ENCODE measurements around the gene ODR4.
"Not testable (repeated sequence)": the region's sequence is repeated elsewhere in the genome, so short reads cannot be mapped to it uniquely, and the experiment has no call there.

The ODR4 gene

DNA sequence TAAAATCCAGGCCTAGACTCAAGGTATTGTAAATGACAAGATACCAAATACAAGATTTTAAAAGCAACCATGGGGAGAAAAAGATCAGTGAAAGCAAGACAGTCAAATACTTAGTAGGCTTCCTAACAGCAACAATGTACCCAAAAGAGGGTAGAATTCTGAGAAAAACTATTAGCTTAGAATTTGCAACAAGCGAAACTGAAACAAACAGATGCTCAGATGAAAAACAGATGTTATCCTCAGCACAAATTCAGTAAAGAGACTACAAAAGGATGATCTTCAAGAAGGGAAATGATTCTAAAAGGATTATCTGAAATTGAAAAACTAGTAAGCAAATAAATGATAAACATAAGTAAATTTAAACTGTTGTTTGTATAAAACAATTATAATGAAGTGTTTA, 45.3 kb downstream of the ODR4 start:
- in situ Hi-C loops (cut with MboI; ENCODE audit: low sequenced_read_pairs): no loop called here

DNA sequence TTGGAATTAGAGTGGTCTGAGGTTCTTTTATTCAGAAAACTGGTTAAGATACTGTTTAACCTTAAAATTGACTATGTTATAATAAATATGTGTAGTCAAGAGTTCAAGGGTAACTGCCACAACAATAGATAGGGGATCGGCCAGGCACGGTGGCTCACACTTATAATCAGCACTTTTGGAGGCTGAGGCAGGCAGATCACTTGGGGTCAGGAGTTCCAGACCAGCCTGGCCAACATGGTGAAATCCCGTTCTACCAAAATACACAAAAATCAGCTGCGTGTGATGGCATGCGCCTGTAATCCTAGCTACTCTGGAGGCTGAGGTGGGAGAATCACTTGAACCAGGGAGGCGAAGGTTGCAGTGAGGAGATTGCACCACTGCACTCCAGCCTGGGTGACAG, 45.8 kb downstream of the ODR4 start:
- in situ Hi-C loops (cut with MboI; ENCODE audit: low sequenced_read_pairs): no loop called here

- in situ Hi-C loops (cut with MboI; ENCODE audit: low sequenced_read_pairs): no loop called here
Measured at GRCh38 chr1:186424539-186424938, 48.9 kb downstream of the ODR4 start.

- in situ Hi-C loops (cut with MboI; ENCODE audit: low sequenced_read_pairs): no loop called here
Measured at GRCh38 chr1:186426118-186426517, 50.5 kb downstream of the ODR4 start.

- in situ Hi-C loops (cut with MboI; ENCODE audit: low sequenced_read_pairs): no loop called here
Measured at GRCh38 chr1:186429017-186429416, 53.4 kb downstream of the ODR4 start.

DNA sequence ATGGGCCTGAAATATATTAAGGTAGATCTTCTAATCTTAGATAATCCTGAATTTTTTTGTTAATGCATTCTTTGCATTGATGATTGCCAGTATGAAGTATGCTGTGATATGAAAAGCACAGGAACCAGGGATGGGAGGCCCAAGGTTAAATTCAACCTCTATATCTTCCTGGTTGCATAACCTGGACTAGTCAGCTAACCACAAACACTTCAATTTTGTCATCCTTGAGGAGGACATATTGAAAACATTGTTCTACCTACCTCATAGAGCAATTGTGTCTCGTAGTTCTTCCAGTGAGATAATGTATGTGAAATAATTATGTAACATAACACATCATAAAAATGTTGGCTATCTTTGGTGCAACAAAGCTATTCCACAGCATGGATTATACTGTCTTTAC, 59.7 kb downstream of the ODR4 start:
- in situ Hi-C loops (cut with MboI; ENCODE audit: low sequenced_read_pairs): no loop called here

DNA sequence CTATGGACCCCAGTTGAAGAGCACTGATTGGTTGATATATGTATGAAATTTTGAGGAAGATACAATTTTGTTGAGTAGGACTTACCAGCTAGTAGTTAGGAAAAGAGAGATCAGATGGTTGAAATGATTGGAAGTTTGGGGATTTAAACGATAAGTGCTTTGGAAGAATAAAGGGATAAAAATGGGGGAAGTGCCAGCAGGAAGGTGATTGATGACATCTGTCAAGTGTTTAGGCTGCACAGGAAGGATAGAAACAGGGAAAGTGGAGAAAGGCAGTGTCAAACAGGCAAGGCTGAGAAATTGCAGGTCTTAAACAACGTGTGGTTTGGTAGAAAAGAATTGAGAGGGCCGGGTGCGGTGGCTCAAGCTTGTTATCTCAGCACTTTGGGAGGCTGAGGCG, 62.9 kb downstream of the ODR4 start:
- in situ Hi-C loops (cut with MboI; ENCODE audit: low sequenced_read_pairs): no loop called here

- in situ Hi-C loops (cut with MboI; ENCODE audit: low sequenced_read_pairs): no loop called here
Measured at GRCh38 chr1:186440584-186440983, 64.9 kb downstream of the ODR4 start.

- in situ Hi-C loops (cut with MboI; ENCODE audit: low sequenced_read_pairs): no loop called here
Measured at GRCh38 chr1:186442651-186443375, 67.2 kb downstream of the ODR4 start.

DNA sequence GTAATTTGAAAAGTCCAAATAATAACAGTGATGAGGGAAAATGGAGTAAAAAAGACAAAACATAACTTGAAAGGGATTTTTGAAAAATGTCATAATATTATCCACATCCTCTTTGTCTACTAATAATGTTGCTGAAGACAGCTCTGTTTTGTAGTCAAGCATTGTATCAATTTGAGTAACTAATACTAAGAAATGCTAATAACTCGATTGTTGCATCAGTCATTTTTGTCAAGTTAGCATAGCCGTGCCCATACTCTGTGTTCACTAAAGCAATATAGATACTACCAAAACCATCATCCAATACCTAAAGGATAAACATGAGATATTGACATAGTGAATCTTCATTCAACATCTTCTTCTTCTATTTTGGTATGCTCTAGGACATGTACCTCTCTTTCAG, 68.0 kb downstream of the ODR4 start:
- in situ Hi-C loops (cut with MboI; ENCODE audit: low sequenced_read_pairs): no loop called here

- in situ Hi-C loops (cut with MboI; ENCODE audit: low sequenced_read_pairs): no loop called here
Measured at GRCh38 chr1:186446152-186446551, 70.5 kb downstream of the ODR4 start.

- in situ Hi-C loops (cut with MboI; ENCODE audit: low sequenced_read_pairs): no loop called here
Measured at GRCh38 chr1:186454981-186455380, 79.3 kb downstream of the ODR4 start.

DNA sequence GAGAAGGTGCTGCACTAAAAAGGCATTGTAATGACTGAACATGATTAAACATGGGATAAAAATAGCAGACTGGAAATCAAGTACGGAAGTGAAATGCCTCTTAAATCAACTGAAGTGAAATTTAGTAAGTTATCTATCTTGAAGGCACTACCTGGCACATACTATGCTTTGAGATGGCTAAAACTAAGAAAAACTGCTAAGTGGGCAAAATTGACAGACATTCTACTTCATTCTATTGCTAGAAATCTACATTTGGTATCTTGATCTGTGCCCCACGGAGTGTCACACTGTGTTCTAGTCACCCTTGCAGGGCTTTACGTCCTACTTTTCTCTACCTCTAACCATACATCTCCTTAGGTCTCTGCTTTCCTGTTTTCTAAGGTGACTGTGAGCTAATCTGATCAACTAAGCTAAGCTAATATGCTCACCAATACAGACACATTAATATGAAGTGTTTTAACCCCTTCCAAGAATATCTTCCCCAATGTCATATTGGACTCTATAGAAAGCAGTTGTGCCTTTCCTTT, 81.2 kb downstream of the ODR4 start:
- in situ Hi-C loops (cut with MboI; ENCODE audit: low sequenced_read_pairs): no loop called here

DNA sequence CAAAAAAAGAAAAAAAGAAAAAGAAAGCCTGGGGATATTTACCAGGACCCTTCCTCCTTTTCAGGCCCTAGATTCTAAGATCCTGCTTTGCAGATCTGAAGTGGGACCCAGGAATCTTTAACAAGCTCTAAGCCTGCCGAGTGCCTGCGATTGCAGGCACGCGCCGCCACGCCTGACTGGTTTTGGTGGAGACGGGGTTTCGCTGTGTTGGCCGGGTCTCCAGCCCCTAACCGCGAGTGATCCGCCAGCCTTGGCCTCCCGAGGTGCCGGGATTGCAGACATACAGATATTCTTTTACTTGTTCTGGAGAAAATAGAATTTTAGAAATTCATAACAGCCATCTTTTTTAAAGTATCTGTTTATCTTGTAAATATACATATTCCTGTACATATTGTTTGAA, 83.5 kb downstream of the ODR4 start:
- in situ Hi-C loops (cut with MboI; ENCODE audit: low sequenced_read_pairs): not testable (repeated sequence)

- in situ Hi-C loops (cut with MboI; ENCODE audit: low sequenced_read_pairs): no loop called here
Measured at GRCh38 chr1:186461014-186461413, 85.4 kb downstream of the ODR4 start, which contains the start of gene PDC. Gene PDC (minus strand): TSS chr1:186461114. CDS start chr1:186449459, 11,655 bp downstream.

DNA sequence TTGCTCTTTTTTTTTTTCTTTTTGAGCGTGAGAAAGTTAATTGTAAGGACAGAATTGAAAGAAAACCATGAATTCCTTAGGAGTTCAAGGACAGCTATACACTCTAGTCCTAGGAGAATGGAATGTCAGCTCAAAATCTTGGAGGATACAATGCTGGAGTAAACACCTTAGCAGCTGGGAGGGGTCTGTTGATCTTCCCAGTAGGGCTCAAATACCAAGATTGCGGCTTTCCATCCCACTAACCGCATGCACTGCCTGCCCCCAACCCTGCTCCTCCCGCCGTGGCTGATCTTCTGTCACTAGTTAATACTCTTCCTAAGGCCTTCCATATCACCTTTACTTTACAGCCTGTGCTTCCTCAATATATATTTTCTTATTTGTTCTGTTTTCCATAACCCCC, 87.9 kb downstream of the ODR4 start:
- in situ Hi-C loops (cut with MboI; ENCODE audit: low sequenced_read_pairs): no loop called here

DNA sequence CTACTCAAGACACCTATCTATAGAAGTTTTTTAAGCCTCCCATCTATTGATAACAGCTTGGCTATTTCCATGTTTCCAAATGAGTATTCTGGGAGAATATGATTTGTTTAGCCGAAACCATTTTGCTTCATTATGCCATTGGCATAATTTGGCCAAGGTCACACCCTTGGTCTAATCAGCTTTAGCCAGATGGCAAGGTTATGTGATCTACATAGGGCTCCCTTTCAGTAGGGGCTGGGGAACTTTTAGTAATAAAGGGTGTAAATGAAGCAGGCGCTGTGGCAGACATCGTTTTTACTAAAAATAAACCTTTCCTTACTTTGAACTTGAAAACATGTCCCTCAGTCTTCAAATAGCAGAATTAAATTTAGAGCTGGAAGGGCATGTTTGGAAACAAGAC, 88.3 kb downstream of the ODR4 start:
- in situ Hi-C loops (cut with MboI; ENCODE audit: low sequenced_read_pairs): no loop called here

DNA sequence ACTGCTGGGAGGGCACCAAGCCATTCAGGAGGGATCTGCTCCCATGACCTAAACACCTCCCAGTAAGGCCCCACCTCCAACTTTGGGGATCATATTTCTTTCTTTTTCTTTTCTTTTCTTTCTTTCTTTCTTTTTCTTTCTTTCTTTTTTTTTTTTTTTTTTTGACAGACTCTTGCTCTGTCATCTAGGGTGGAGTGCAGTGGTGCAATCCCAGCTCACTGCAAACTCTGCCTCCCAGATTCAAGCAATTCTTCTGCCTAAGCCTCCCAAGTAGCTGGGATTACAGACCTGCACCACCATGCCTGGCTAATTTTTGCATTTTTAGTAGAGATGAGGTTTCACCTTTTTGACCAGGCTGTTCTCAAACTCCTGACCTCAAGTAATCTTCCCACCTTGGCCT, 89.9 kb downstream of the ODR4 start:
- in situ Hi-C loops (cut with MboI; ENCODE audit: low sequenced_read_pairs): not testable (repeated sequence)

- in situ Hi-C loops (cut with MboI; ENCODE audit: low sequenced_read_pairs): no loop called here
Measured at GRCh38 chr1:186465946-186466345, 90.3 kb downstream of the ODR4 start.
